HL-60/S4 (cell line): ENCODE data around the gene TMED1.
"Not testable (repeated sequence)": the region's sequence is repeated elsewhere in the genome, so short reads cannot be mapped to it uniquely, and the experiment has no call there.

Experiments
- in situ Hi-C: fragments of 300-500 bp; cut with MboI; formaldehyde crosslinking; loops from 2 replicates; pipeline ENCODE4 v1.14.3; 2022; ENCODE audit warnings: low sequenced_read_pairs

The TMED1 gene, protein sequence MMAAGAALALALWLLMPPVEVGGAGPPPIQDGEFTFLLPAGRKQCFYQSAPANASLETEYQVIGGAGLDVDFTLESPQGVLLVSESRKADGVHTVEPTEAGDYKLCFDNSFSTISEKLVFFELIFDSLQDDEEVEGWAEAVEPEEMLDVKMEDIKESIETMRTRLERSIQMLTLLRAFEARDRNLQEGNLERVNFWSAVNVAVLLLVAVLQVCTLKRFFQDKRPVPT

DNA sequence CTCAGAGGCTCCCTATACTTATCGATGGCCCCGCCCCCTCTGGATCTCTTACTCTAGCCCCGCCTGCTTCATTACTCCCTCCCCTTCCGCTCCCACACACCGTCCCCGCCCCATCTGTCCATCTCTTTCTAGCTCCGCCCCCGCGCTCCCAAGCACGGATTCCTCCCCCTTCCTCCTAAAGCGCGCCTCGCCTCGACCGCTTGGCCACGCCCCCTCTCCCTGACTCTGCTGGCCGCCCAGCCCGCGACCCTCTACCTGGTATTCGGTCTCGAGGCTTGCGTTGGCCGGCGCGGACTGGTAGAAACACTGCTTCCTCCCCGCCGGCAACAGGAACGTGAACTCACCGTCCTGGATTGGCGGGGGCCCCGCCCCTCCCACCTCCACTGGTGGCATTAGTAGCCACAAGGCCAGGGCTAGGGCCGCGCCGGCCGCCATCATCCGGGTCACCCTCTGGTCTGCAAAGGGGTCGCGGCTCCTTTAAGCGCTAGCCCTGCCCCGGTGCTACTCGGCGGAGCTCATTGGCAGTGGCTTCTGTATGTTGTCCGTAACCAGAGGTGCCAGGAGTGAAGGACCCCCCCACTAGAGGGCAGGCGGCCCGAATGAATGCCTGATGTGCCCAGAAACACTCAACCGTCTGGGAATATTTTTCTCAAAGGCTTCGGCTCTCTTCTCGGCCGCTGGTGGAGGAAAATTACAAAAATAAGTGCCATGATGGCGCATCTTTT, at the start of gene TMED1:
TMED1 (minus strand) TSS at position 459 of the 725 bp plus-strand sequence; CDS start at position 438, 21 bp downstream.
- in situ Hi-C loops = no loop called here

DNA sequence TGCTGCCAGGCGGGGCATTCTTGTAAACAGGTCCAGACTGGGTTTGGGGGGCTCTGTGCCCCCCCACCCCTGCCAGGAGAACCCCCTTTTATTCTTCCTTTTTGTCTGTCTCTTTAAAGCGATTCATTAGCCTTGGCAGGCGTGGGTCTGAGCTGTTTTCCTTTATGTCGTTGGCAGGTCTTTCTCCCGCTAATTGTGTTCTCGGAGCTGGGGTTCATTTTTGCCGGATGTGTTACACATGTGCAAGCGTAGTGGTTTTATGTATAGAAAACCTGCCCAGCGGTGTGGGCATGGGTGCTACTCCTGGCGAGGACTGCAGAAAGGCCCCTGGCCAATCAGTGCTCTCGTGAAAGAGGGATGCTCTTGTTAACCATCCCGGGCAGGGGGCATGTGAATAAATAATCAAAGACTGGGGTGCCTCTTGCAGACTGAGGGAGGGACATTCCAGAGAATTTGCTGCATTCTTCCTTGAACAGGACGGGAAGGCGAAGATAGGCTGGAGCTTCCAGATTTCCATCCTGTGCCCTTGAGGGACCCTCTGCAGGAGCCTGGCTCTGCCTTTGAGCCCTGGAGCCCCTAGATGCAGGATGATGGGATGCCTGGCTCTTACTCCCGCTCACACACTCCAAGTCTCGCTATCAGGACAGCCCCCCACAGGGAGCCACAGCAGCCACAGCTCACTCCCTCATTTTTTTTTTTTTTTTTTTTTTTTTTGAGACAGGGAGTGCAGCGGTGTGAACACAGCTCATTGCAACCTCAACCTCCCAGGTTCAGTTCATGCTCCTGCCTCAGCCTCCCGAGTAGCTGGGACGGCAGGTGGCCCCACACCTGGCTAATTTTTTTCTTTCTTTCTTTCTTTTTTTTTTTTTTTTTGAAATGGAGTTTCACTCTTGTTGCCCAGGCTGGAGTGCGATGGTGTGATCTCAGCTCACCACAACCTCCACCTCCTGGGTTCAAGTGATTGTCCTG, 49.5 kb upstream of the TMED1 start:
- in situ Hi-C loops = no loop called here

DNA sequence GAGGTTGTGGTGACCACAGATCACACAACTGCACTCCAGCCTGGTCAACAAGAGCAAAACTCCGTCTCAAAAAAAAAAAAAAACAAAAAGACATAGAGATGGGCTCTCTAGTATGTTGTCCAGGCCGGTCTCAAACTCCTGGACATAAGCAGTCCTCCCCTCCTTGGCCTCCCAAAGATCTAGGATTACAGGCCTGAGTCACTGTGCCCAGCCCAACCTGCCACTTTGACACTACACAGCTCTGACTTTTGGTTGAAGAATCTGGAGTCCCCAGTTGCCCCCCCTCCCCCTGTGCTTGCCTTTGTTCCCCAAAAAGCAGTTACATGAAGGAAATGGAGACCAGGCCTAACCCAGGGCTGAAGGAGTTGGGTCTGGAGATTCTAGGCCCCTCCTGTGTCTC, 48.3 kb upstream of the TMED1 start:
- in situ Hi-C loops = no loop called here

DNA sequence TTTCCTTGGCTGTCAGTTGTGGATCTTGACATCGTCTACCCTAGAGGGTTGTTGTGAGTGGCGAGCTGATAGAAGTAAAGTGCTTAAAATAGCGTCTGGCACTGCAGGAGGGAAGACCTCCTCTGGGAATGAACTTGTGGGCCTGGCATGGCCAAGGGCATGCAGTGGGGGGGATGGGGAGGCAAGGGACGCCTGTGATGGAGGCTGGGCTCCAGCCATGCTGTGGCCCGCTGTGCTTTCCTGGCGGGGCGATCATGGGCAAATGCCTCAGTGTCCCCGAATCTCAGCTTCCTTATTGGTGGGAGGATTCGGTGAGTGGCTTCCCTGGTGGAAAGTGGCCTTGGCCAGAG, 46.1 kb upstream of the TMED1 start:
- in situ Hi-C loops = no loop called here

DNA sequence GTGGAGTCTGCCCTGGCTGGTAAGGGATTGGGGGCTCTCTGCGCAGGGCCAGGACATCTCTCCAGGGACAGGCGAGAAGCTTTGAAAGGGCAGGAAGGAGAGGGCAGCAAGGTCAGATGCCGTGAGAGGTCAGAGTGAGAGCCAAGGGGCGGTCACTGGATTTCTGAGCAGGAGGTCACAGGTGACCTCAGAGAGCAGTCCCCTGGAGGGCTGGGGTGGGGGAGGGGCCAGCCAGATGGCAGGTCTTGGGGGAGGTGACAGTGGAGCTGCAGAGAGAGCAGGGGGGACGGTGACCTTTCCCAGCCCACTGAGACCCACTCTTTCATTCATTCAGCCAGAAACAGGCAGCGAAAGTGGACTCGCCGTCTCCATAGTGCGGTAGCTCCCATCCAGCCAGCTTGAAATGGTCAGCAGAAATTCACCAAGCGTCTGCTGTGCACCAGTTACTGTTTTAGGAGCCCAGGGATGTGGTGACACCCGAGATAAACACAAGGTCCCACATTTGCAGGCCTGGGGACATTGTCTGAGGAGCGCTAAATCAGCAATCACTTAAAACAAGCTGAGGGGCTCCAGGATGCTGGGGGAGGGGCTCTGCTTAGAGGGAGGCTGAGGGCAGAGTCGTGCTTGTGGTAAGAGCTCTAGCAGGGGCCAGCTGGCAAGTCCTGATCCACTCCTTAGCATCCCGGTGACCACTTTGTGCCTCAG, 45.5 kb upstream of the TMED1 start:
- in situ Hi-C loops = no loop called here

DNA sequence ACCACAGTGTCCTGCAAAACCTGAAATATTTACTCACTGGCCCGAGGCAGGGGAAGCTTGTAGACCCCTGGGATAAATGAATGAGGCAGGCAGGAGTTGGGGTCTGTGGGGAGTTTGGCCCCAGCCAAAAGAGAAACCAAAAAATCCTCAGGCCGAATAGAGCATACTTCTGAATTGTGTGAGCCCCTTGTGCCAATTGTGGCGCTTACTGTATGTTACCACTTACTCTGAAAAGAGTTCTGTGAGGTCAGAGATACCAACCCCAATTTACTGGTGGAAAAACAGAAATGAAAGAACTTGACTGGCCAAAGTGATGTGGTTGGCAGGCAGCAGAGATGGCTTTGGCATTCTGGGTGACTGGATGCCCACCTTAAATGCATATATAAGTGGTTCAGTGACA, 42.2 kb upstream of the TMED1 start:
- in situ Hi-C loops = no loop called here

DNA sequence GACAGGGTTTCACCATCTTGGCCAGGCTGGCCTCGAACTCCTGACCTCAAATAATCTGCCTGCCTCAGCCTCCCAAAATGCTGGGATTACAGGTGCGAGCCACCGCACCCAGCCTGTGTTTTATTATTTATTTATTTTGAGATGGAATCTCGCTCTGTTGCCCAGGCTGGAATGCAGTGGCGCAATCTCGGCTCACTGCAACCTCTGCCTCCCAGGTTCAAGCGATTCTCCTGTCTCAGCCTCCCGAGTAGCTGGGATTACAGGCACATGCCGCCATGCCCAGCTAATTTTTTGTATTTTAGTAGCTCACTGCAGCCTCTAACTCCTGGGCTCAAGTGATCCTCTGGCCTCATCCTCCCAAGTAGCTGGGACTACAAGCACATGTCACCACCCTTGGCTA, 41.6 kb upstream of the TMED1 start:
- in situ Hi-C loops = not testable (repeated sequence)

DNA sequence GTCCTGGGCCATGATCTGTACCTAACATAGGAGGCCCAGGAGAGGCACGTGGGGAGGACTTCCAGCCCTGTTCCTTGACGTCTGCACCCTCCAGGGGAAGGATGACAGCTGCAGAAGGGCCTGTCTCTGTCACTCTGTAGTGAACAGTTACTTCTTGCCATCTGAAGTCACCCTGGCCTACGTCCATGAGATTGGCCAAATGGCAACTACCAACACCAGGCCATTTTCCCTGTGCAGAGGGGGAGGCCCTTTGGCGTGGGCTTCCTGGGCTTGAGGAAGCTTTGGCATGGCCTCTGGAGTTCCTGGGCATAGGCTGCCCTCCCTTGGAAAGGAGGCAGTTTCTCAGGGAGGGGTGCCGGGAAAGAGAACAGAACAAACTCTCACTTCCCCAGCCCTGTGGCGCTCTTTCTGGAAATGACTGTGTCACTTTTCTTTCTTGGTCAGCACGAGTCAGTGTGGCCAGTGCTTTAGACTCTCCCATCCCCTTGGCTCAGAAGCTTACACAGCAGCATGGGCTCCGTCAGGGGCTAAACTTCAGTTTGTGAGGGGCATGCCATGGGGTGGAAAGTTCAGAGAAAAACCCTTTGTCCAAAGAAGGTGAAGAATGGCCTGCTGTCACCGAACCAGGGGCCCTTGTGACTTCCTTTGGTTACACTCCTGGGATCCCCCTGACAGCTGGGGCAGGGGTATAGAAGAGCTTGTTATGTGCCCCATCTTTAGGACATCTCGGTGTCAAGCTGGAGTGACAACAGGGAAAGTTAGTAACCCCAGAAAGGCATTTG, 40.6 kb upstream of the TMED1 start:
- in situ Hi-C loops = no loop called here

DNA sequence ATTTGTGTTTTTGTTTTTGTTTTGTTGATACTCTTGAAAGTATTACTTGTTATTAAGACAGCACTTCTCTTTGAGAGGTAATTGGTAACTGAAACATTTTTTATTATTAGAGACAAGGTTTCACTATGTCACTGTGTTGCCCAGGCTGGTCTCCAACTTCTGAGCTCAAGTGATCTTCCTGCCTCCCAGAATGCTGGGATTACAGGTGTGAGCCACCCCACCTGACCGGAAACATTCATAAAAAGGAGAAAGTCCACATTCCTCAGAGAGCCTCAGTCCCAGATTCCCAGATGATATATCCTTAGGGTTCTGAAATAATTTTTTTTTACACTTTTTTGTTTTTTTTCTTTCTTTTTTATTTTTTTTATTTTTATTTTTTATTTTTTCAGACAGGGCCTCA, 38.0 kb upstream of the TMED1 start:
- in situ Hi-C loops = no loop called here

DNA sequence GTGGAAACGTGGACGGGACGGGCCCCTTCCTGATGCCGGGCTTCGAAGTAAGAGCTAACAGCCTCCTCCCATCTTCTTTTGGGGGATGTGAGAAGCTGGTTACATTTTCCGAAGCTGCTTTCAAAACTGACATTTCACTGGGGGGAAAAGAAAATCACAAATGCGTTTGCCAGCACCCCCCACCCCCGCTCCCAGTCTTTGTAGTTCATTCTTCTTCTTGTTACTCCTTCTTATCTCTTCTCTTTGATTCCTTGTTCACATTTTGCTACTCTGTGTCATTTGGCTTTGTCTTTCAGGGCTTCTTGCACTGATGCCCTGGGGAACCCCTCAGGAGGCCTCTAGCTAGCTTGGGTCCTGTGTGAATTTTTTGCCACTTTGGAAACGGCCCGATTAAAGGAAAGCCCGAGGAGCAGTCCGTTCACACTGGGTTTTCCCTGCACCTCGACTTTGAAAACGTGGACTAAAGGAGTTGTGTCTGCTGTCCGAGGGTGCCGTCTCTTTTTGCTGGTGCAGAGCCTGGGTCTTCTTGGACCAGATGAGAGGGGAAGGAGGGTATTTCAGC, 36.6 kb upstream of the TMED1 start:
- in situ Hi-C loops = no loop called here

DNA sequence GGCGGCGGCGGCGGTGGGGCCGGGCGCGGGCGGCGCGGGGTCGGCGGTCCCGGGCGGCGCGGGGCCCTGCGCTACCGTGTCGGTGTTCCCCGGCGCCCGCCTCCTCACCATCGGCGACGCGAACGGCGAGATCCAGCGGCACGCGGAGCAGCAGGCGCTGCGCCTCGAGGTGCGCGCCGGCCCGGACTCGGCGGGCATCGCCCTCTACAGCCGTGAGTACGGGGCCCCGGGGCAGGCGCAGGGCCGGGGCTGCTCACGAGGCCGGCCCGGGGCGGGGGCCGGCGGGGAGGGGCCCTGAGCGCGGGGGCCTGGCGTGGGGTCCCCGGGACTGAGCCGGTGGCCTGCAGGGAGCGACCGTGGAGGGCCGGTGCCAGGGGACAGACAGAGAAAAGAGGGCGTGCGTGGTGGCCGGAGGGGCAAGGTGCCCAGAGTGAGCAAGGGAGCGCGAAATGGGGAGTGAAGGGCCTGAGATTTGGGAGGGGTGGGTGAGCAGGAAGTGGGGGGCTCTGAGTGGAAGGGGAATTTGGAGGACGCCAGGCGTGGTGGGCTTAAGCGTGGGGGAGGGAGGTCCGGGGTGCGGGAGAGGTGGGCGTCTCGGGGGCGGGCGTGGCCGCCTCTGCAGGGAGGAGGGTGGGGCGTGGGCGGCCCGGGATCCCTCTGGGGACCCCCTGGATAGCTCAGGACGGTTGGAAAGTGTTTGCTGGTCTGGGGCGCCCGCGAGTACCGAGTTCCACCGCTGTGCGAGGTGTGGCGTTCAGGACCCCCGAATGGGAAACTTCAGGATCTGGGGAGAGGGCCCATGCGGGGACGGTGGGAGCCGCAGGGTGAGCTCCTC, 35.9 kb upstream of the TMED1 start:
- in situ Hi-C loops = no loop called here

DNA sequence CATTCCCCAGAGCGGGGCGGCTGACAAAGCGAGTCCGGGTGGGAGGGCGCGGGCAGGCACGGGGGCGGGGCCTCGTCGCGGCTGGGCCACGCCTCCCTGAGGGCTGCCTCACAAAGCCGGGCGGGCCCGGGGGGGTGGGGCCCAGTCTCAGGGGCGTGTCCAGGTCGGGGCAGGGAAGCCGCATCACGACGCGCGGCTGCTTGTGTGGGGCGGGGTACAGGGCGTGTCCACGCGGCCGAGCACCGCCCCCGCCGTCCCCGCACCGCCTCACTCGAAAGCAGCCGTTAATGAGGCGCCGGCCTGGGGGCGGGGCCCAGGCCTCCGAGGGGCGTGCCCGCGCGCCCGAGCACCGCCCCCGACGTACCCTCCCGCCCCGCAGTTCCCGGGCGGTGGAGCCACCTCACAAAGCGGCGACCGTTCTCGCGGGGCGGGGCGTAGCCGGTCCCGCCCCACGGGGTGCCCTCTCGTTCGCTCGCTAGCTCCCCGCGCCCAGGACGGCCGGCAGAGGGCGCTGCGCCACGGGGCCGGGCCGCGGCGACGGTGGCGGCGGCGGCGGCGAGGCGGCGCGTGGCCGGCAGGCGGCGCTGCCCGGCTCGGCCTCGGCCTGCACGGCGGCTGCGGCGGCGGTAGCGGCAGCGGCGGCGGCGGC, 35.1 kb upstream of the TMED1 start, which contains the start of gene CARM1:
CARM1 (plus strand) TSS at position 599 of the 649 bp plus-strand sequence. CDS start 150 bp downstream, outside the sequence.
- in situ Hi-C loops = no loop called here

DNA sequence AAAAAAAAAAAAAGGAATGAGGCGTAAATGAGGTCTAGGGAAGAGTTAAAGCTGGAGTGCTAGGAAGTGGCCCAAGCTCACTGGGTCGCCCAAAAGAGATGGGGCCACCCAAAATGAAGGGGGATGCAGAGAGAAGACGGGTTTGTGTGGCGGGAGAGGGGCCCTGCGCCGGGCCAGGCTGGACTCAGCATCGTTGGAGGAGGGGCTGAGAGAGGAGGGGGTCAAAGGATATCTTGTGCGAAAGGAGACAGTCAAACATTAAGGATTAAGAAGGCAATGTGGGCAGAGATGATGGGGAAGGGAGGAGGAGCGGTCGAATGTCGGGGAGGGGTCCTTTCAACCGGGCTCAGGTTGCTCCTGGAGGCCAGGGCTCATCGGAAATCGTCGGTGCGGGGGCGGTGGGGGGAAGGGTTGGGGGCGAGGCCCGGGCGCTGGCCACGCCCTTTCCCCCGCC, 34.5 kb upstream of the TMED1 start:
- in situ Hi-C loops = no loop called here

DNA sequence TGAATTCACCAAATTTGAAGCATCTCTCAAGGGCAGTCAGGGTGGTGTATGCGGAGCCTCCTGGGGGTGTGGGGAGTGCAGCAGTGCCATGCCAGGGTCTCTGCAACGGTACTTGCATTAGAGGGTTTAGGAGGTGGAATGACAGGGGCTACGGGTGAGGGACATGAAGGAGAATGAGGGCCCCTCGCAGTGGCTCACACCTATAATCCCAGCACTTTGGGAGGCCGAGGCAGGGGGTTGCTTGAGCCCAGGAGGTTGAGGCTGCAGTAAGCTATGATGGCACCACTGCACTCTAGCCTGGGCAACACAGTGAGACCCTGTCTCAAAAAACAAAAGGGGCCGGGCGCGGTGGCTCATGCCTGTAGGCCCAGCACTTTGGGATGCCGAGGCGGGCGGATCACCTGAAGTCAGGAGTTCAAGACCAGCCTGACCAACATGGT, 33.9 kb upstream of the TMED1 start:
- in situ Hi-C loops = not testable (repeated sequence)

DNA sequence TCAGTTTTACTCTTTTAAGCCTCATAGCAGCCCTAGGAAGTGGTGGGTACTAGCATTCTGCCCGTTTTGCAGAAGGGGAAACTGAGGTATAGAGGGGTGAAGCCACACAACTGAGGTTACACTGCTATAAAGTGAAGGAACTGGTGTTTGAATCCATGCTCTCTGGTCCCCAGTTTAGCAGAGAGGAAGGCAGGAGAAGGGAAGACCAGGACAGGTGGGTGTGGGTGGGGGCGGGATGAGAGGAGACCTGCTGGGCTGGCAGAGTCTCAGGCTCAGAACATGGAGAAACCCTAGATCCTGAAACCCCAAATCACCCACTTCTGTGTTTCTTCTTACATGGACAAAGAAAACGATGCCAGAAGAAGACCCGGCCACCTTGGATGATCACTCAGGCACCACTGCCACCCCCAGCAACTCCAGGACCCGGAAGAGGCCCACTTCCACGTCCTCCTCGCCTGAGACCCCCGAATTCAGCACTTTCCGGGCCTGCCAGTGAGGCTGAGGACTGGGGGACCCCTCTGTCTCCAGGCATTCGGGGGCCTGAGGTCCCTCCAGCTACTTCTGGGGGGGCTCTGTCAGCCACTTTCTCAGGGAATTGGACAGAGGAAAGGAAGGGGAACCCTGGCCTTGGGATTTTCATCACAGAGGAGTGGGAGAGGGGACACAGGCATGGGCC, 33.0 kb upstream of the TMED1 start:
- in situ Hi-C loops = no loop called here

DNA sequence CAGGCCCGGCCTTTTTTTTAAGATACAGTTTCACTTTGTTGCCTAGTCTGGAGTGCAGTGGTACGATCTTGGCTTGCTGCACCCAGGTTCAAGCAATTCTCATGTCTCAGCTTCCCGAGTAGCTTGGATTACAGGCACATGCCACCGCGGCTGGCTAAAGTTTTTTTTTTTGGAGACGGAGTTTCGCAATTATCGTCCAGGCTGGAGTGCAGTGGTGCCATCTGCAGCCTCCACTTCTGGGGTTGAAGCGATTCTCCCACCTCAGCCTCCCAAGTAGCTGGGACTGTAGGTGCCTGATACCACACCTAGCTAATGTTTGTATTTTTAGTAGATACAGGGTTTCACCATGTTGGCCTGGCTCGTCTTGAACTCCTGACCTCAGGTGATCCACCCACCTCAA, 30.5 kb upstream of the TMED1 start:
- in situ Hi-C loops = no loop called here

DNA sequence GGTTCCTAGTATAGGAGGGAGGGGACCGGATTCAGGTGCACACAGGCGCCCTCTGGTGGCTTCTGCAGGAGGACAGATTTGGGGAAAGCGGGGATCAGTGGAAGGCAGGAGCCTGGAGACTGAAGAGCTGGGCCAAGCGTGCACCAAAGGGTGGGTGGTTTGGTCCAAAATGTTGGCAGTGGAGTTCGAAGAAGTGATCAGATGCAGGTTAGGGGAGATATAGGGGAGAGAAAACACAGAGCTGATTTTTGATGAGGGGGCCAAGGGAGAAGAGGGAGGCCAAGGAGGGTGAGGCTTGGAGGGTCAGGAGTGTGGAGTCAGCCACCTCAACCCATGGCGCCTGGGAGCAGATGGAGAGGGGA, 28.5 kb upstream of the TMED1 start:
- in situ Hi-C loops = no loop called here
